ENCODE results near the gene LRRFIP2.

Gene LRRFIP2

DNA sequence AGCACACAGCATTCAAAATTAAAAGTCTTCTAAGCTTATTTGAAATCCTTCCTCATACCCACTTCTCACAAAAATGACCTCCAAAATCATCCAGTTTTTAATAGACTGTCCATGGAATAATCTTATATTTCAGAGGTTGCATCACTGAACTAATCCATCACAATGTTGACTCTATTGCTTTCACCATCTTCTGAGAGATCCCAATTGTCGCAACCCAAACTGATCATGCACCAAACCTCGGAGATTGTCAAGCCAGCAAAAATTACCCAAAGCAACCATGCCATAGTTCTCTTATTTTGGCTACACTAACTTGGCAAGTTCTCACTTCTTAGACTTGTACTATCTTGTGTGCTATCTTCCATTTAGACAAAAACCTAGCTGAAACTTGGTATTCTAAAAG is 75.5 kb downstream of the LRRFIP2 start:
- ATAC-seq (ENCODE audit: low read depth) (no peak), DNase-seq (ENCODE audit: low spot score) (no peak)
- H3K4me1 ChIP-seq (ENCODE audit: insufficient read depth, poor library complexity, severe bottlenecking) = peaks cover 14% of the 10 kb centered on the region
- H3K27ac ChIP-seq (ENCODE audit: poor library complexity, severe bottlenecking) = no peak overlapping the region
- H3K27me3 ChIP-seq (ENCODE audit: insufficient read depth, poor library complexity, severe bottlenecking) = no peaks in the 10 kb centered on the region
- H3K4me3 ChIP-seq (ENCODE audit: severe bottlenecking) = no peak overlapping the region
- TF ChIP-seq, protein P1, sequence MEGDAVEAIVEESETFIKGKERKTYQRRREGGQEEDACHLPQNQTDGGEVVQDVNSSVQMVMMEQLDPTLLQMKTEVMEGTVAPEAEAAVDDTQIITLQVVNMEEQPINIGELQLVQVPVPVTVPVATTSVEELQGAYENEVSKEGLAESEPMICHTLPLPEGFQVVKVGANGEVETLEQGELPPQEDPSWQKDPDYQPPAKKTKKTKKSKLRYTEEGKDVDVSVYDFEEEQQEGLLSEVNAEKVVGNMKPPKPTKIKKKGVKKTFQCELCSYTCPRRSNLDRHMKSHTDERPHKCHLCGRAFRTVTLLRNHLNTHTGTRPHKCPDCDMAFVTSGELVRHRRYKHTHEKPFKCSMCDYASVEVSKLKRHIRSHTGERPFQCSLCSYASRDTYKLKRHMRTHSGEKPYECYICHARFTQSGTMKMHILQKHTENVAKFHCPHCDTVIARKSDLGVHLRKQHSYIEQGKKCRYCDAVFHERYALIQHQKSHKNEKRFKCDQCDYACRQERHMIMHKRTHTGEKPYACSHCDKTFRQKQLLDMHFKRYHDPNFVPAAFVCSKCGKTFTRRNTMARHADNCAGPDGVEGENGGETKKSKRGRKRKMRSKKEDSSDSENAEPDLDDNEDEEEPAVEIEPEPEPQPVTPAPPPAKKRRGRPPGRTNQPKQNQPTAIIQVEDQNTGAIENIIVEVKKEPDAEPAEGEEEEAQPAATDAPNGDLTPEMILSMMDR (IDR thresholded peaks at IDR 0.05; ENCODE audit: poor library complexity, severe bottlenecking) = no peak
- H3K36me3 ChIP-seq (ENCODE audit: low read depth) = peaks cover 26% of the 10 kb centered on the region
- no peaks in the 10 kb centered on the region for H3K9me3 ChIP-seq (ENCODE audit: severe bottlenecking)

GRCh38 chr3:37097776-37098175 is 76.6 kb downstream of the LRRFIP2 start:
- H3K36me3 ChIP-seq (ENCODE audit: low read depth) = peaks cover 28% of the 10 kb centered on the region
- no peak overlapping the region for H3K27ac ChIP-seq (ENCODE audit: poor library complexity, severe bottlenecking)
- no peaks in the 10 kb centered on the region for H3K27me3 ChIP-seq (ENCODE audit: insufficient read depth, poor library complexity, severe bottlenecking)
- DNase-seq (ENCODE audit: low spot score) (no peak), ATAC-seq (ENCODE audit: low read depth) (no peak)
- TF ChIP-seq, protein P1 (IDR thresholded peaks at IDR 0.05; ENCODE audit: poor library complexity, severe bottlenecking) = no peak
- H3K4me3 ChIP-seq (ENCODE audit: severe bottlenecking) = no peak overlapping the region
- H3K9me3 ChIP-seq (ENCODE audit: severe bottlenecking) = no peaks in the 10 kb centered on the region
- H3K4me1 ChIP-seq (ENCODE audit: insufficient read depth, poor library complexity, severe bottlenecking) = peaks cover 14% of the 10 kb centered on the region

DNA sequence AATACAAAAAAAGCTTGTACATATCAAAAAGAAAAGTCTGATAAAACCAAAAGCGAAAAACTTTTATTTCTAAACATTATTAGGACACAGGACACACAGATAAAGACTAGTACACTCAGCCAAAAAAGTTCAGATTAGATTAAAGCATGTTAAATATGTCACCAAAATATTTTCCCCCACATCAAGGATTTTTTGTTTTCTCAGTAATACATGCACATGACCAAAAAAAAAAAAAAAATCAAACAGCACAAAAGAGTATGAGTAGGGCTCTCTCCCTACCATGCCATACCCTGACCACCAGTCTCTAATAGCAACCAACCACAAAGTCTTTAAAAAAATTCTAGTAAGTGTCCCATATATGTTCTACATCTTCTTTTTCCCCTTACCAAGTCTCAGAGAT is 77.4 kb downstream of the LRRFIP2 start:
- ATAC-seq (ENCODE audit: low read depth) (no peak), DNase-seq (ENCODE audit: low spot score) (no peak)
- Histone ChIP-seq H3K4me1 (ENCODE audit: insufficient read depth, poor library complexity, severe bottlenecking) (peaks cover 14% of the 10 kb centered on the region), H3K4me3 (ENCODE audit: severe bottlenecking) (no peak overlapping the region), H3K27me3 (ENCODE audit: insufficient read depth, poor library complexity, severe bottlenecking) (no peaks in the 10 kb centered on the region), H3K36me3 (ENCODE audit: low read depth) (peaks cover 30% of the 10 kb centered on the region), H3K9me3 (ENCODE audit: severe bottlenecking) (no peaks in the 10 kb centered on the region), H3K27ac (ENCODE audit: poor library complexity, severe bottlenecking) (peak overlapping the region; percentile 26)
- TF ChIP-seq, protein P1 (IDR thresholded peaks at IDR 0.05; ENCODE audit: poor library complexity, severe bottlenecking) = no peak

DNA sequence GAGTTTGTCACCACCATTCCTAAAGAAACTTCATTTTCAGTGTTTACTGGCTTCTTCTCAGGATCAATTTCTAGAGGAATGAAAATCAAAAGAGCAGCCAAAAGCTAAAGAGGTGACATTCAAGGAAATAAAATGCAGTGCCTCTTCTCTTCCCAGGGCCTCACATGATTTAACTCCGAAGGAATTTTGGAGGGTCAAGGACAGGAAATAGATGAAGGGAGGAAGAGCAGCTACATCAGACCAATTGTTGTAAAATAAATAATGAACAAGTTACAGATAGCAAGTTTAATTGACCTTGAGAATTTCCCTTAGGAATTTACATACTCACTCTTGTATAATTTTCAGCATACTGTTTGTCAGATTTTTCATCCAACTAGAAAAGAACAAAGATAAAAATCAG is 78.1 kb downstream of the LRRFIP2 start:
- DNase-seq (ENCODE audit: low spot score) (no peak), ATAC-seq (ENCODE audit: low read depth) (peak; percentile 31; the same call in 1 of the 3 replicates)
- TF ChIP-seq, protein P1 (IDR thresholded peaks at IDR 0.05; ENCODE audit: poor library complexity, severe bottlenecking) = no peak
- Histone ChIP-seq H3K9me3 (ENCODE audit: severe bottlenecking) (no peaks in the 10 kb centered on the region), H3K4me3 (ENCODE audit: severe bottlenecking) (no peak overlapping the region), H3K27me3 (ENCODE audit: insufficient read depth, poor library complexity, severe bottlenecking) (no peaks in the 10 kb centered on the region), H3K4me1 (ENCODE audit: insufficient read depth, poor library complexity, severe bottlenecking) (peaks cover 14% of the 10 kb centered on the region), H3K36me3 (ENCODE audit: low read depth) (peaks cover 36% of the 10 kb centered on the region), H3K27ac (ENCODE audit: poor library complexity, severe bottlenecking) (peak overlapping the region; percentile 26)

DNA sequence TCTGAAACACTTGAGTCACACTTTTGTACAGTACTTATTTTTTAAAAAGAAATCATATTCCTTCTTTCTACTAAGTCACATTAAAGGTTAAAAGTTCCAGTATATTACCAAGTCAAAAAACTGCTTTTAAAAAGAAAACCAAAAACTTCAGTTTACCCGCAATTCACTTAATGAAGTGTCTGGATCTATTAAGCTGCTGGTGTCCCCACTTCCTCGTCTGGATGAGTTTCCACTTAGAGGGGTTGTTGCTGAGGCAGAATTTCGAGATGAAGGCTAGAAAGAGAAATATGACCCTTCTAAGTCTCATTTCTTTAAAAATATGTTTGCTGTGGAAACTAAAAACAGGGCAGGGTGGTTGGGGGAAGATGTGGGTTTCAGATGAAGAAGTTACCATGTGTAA is 79.7 kb downstream of the LRRFIP2 start:
- TF ChIP-seq, protein P1 (IDR thresholded peaks at IDR 0.05; ENCODE audit: poor library complexity, severe bottlenecking) = no peak
- no peak overlapping the region for H3K27ac ChIP-seq (ENCODE audit: poor library complexity, severe bottlenecking)
- peaks cover 14% of the 10 kb centered on the region for H3K4me1 ChIP-seq (ENCODE audit: insufficient read depth, poor library complexity, severe bottlenecking)
- ATAC-seq (ENCODE audit: low read depth) (no peak), DNase-seq (ENCODE audit: low spot score) (no peak)
- peaks cover 51% of the 10 kb centered on the region for H3K36me3 ChIP-seq (ENCODE audit: low read depth)
- H3K27me3 ChIP-seq (ENCODE audit: insufficient read depth, poor library complexity, severe bottlenecking) = no peaks in the 10 kb centered on the region
- H3K4me3 ChIP-seq (ENCODE audit: severe bottlenecking) = no peak overlapping the region
- H3K9me3 ChIP-seq (ENCODE audit: severe bottlenecking) = no peaks in the 10 kb centered on the region
